ENCODE results near the gene PYGB.

DNA sequence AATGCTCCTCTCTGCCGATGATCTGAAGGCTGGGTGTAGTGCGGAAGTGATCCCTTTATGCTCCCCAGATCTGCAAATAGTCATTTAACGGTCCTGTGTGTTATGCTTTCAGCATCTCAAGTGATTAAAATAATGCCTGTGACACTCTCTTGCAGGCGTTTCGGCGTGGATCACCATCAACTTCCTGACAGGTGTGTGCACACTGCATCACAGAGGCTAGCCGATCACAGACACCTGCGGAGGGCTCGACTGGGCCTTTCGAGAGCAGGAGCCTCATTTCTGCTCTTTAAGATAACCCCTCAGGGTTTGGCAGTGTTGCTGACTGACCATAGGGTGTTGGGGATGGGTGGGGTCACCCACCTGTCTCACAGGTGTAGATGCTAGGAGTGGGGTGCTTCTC is 32.4 kb upstream of the PYGB start:
- TF ChIP-seq POLR2AphosphoS5 (IDR thresholded peaks at IDR 0.05; ENCODE audit: low read depth, low read length) (no peak), TAF1 (IDR thresholded peaks at IDR 0.05; ENCODE audit: low read depth, low read length) (no peak), POLR2A (IDR thresholded peaks at IDR 0.05; ENCODE audit: low read depth, low read length) (no peak)
